K562 (cell line): Measurements from ENCODE around the gene ST6GALNAC3. TPM values are rescaled to one million over a fixed set of nuclear protein-coding genes. Genes with fewer than 3 reads are reported as not detected.

Experiments
- ATAC-seq: fragments of 200-7000 bp; cut with Tn5 transposase; 3 replicates; pipeline ENCODE4 v1.9.1; 2020; ENCODE audit warnings: moderate library complexity
- BruUV-seq: library from RNA; stranded (reverse); fragments of 400-500 nt; replicated peaks from 2 replicates; lab custom pipeline; 2021; lab: Mats Ljungman, UMichigan
- CTCF ChIA-PET: fragments of 300-600 bp; formaldehyde crosslinking; extraction: SDS; loops from one replicate; lab custom pipeline; 2021; ENCODE audit warnings: low intra/inter-chr PET ratio; lab: Yijun Ruan, JAX
- POLR2A ChIA-PET: fragments of 300-600, 350-650 bp; sonication (Branson Sonifier 250); formaldehyde crosslinking; extraction: SDS; loops from one replicate; lab custom pipeline; 2021; ENCODE audit warnings: antibody characterized with exemption, inconsistent platforms; lab: Yijun Ruan, JAX
- DNase-seq, 4 experiments: peaks; one replicate each; pipeline versions ENCODE4 v3.0.0 to v3.0.0-alpha.2; 2011 to 2018; ENCODE audit warnings: low spot score in 3 of 4, mixed read lengths in 3 of 4; ENCODE audit errors: extremely low read depth in 1 of 4
- FAIRE-seq: peaks from 2 replicates; lab custom pipeline; 2011; peaks lifted over from hg19 to GRCh38; lab: Jason Lieb, UNC
- H2AFZ ChIP-seq: 2 replicates; pipeline ENCODE4 v1.6.0; 2011; ENCODE audit warnings: low read depth, low read length, control low read depth, inconsistent platforms
- H3K27ac ChIP-seq: fragments of 200-600 bp; 3 replicates; pipeline ENCODE4 v1.8.0; 2011; ENCODE audit warnings: low read depth, mild to moderate bottlenecking, control low read depth, inconsistent platforms, low read length, moderate library complexity, mixed read lengths; ENCODE audit errors: extremely low read depth
- H3K27me3 ChIP-seq, 2 experiments: fragments of 300-600 bp in 1 of 2; 2 replicates in 1 of 2; 3 replicates in 1 of 2; pipeline versions ENCODE4 v1.6.0 to v1.8.0; 2011; ENCODE audit warnings: inconsistent platforms in 2 of 2, low read length in 2 of 2, mild to moderate bottlenecking in 1 of 2, mixed read lengths in 1 of 2, moderate library complexity in 1 of 2; ENCODE audit not compliant: control insufficient read depth in 2 of 2, insufficient read depth in 2 of 2
- H3K36me3 ChIP-seq: fragments of 300-600 bp; 3 replicates; pipeline ENCODE4 v1.8.0; 2011; ENCODE audit warnings: mild to moderate bottlenecking, low read length, inconsistent platforms; ENCODE audit not compliant: control insufficient read depth, insufficient read depth
- H3K4me1 ChIP-seq, 2 experiments: fragments of 200-600 bp in 1 of 2; replicated peaks in 1 of 2; 2 replicates in 1 of 2; 3 replicates in 1 of 2; pipeline versions ENCODE4 v1.5.1 to v1.8.0; 2011; ENCODE audit warnings: inconsistent platforms in 2 of 2, low read length in 2 of 2, mild to moderate bottlenecking in 1 of 2, mixed read lengths in 1 of 2, moderate library complexity in 1 of 2; ENCODE audit not compliant: control insufficient read depth in 2 of 2, insufficient read depth in 2 of 2
- H3K4me2 ChIP-seq: 2 replicates; pipeline ENCODE4 v1.6.1; 2011; ENCODE audit warnings: low read length, control low read depth, inconsistent platforms, mixed read lengths; ENCODE audit not compliant: insufficient read depth
- H3K4me3 ChIP-seq: fragments of 200-600 bp; sonication (generic), shearing (Covaris generic); 2 replicates; pipeline ENCODE4 v1.5.1; 2016; ENCODE audit warnings: control low read depth, inconsistent platforms
- H3K79me2 ChIP-seq: fragments of 200-600 bp; 3 replicates; pipeline ENCODE4 v1.8.0; 2011; ENCODE audit warnings: low read length, inconsistent platforms; ENCODE audit not compliant: control insufficient read depth, insufficient read depth
- H3K9ac ChIP-seq, 2 experiments: 2 replicates each; pipeline versions ENCODE4 v1.6.0 to v1.6.1; 2011; ENCODE audit warnings: low read depth in 2 of 2, low read length in 2 of 2, control low read depth in 1 of 2, inconsistent platforms in 1 of 2, mild to moderate bottlenecking in 1 of 2, mixed read lengths in 1 of 2; ENCODE audit not compliant: insufficient read depth in 1 of 2
- H3K9me1 ChIP-seq: one replicate; pipeline ENCODE4 v1.6.0; 2011; ENCODE audit warnings: inconsistent platforms, mild to moderate bottlenecking, low read length, moderate library complexity; ENCODE audit not compliant: control insufficient read depth, insufficient read depth
- H3K9me3 ChIP-seq: replicated peaks from 2 replicates; pipeline ENCODE4 v1.5.1; 2011; ENCODE audit warnings: low read depth, low read length, inconsistent platforms; ENCODE audit not compliant: control insufficient read depth, insufficient read depth
- H4K20me1 ChIP-seq: replicated peaks from 2 replicates; pipeline ENCODE4 v1.6.1; 2011; ENCODE audit warnings: low read length, inconsistent platforms, mixed read lengths; ENCODE audit not compliant: control insufficient read depth, insufficient read depth
- ATF3 ChIP-seq, 2 experiments: fragments of 450-650 bp in 1 of 2; sonication (generic) in 1 of 2; formaldehyde crosslinking in 1 of 2; IDR thresholded peaks in 1 of 2; conservative IDR thresholded peaks in 1 of 2; 2 replicates each; pipeline versions ENCODE4 v1.6.1 to v1.8.1; 2016 to 2023; ENCODE audit warnings: mild to moderate bottlenecking in 2 of 2, moderate library complexity in 2 of 2, inconsistent platforms in 1 of 2, missing genetic modification reagents in 1 of 2
- CREB1 ChIP-seq, 2 experiments: sonication (generic) in 1 of 2; formaldehyde crosslinking in 1 of 2; IDR thresholded peaks; 2 replicates each; pipeline versions ENCODE4 v1.6.1 to v1.8.0; 2012 to 2022; ENCODE audit warnings: inconsistent platforms in 1 of 2, mild to moderate bottlenecking in 1 of 2, missing genetic modification reagents in 1 of 2, moderate library complexity in 1 of 2
- HNRNPLL ChIP-seq: fragments of 200-400 bp; formaldehyde crosslinking; IDR thresholded peaks from 2 replicates; pipeline ENCODE4 v1.6.1; 2017; ENCODE audit warnings: low read length, low read depth, mild to moderate bottlenecking; ENCODE audit not compliant: poor library complexity, severe bottlenecking
- KDM4B ChIP-seq, 2 experiments: fragments of 450-650 bp in 1 of 2; sonication (generic) in 1 of 2; IDR thresholded peaks; 2 replicates each; pipeline ENCODE4 v1.6.1; 2016 to 2017; ENCODE audit warnings: borderline replicate concordance in 2 of 2, antibody characterized with exemption in 1 of 2, low read depth in 1 of 2, mild to moderate bottlenecking in 1 of 2
- NCOA6 ChIP-seq: fragments of 450-650 bp; IDR thresholded peaks from 2 replicates; pipeline ENCODE4 v1.6.1; 2017; ENCODE audit warnings: mild to moderate bottlenecking
- PBX2 ChIP-seq, 2 experiments: IDR thresholded peaks in 1 of 2; conservative IDR thresholded peaks in 1 of 2; 2 replicates each; pipeline ENCODE4 v1.6.1; 2016; ENCODE audit warnings: low read depth in 2 of 2, mild to moderate bottlenecking in 1 of 2, missing compliant biosample characterization in 1 of 2, missing genetic modification characterization in 1 of 2, moderate library complexity in 1 of 2
- SMAD3 ChIP-seq: fragments of 450-650 bp; formaldehyde crosslinking; conservative IDR thresholded peaks from 2 replicates; pipeline ENCODE4 v1.4.0; 2020; ENCODE audit warnings: mild to moderate bottlenecking
- TFE3 ChIP-seq: fragments of 450-650 bp; formaldehyde crosslinking; IDR thresholded peaks from 2 replicates; pipeline ENCODE4 v1.4.0; 2020; ENCODE audit warnings: mild to moderate bottlenecking, mixed read lengths
- XRCC4 ChIP-seq: IDR thresholded peaks from one replicate; pipeline ENCODE4 v1.6.1; 2011; ENCODE audit not compliant: insufficient read depth, insufficient read length; ENCODE audit errors: extremely low read depth
- ZBTB7A ChIP-seq: IDR thresholded peaks from 2 replicates; pipeline ENCODE4 v1.6.1; 2011; ENCODE audit warnings: low read depth, mild to moderate bottlenecking, low read length, moderate library complexity, borderline replicate concordance; ENCODE audit not compliant: control insufficient read depth
- ZNF174 ChIP-seq: fragments of 250-450 bp; sonication (Bioruptor Pico); IDR thresholded peaks from 2 replicates; pipeline ENCODE4 v1.4.0; 2020; ENCODE audit warnings: mild to moderate bottlenecking
- WGBS: fragments of 100-300 bp; shearing (Covaris generic); methylation state at CpG from one replicate; pipeline ENCODE4 v1.1.6; 2016; ENCODE audit warnings: low coverage, mixed read lengths; ENCODE audit not compliant: insufficient coverage; ENCODE audit errors: missing lambda C conversion rate; 5-methylcytosine and 5-hydroxymethylcytosine counted together
- in situ Hi-C: fragments of 300-500 bp; cut with MboI; formaldehyde crosslinking; loops from 4 replicates; pipeline ENCODE4 v1.15.0; 2018; ENCODE audit warnings: inconsistent platforms, mixed read lengths
- intact Hi-C: fragments of 100-400 bp; cut with micrococcal nuclease; formaldehyde crosslinking; loops from 2 replicates; pipeline ENCODE4 v1.14.2; 2022
- polyA plus RNA-seq, 8 experiments: library from polyadenylated mRNA; depleted of rRNA in 4 of 8; stranded (reverse) in 5 of 8; unstranded in 3 of 8; fragments of >200 nt; fragmentation: Nextera tagmentation in 2 of 8; fragmentation: Illumina TruSeq in 1 of 8; extraction: Ambion mirVana in 2 of 8; extraction: Trizol in 1 of 8; gene quantifications; 2 replicates each; pipeline versions ENCODE4 v1.2.1 to v1.2.3, GENCODE V29; 2011 to 2014; ENCODE audit warnings: inconsistent platforms in 1 of 8, missing spikeins in 1 of 8
- total RNA-seq, 7 experiments: library from RNA; depleted of rRNA in 6 of 7; stranded (reverse); fragments of >200 nt in 6 of 7; fragmentation: Illumina TruSeq in 2 of 7; extraction: Trizol in 2 of 7; gene quantifications; 2 replicates each; pipeline versions ENCODE4 v1.2.1 to v1.2.3, GENCODE V29; 2011 to 2021; ENCODE audit warnings: low replicate concordance in 1 of 7

The ST6GALNAC3 gene
- total and polyA plus RNA-seq, 9 of the 15 experiments (the other 6 are each of a cell fraction or from before 2014, with no cell fraction given): 0.04 to 0.29 (median 0.18) TPM; not detected in 6

DNA sequence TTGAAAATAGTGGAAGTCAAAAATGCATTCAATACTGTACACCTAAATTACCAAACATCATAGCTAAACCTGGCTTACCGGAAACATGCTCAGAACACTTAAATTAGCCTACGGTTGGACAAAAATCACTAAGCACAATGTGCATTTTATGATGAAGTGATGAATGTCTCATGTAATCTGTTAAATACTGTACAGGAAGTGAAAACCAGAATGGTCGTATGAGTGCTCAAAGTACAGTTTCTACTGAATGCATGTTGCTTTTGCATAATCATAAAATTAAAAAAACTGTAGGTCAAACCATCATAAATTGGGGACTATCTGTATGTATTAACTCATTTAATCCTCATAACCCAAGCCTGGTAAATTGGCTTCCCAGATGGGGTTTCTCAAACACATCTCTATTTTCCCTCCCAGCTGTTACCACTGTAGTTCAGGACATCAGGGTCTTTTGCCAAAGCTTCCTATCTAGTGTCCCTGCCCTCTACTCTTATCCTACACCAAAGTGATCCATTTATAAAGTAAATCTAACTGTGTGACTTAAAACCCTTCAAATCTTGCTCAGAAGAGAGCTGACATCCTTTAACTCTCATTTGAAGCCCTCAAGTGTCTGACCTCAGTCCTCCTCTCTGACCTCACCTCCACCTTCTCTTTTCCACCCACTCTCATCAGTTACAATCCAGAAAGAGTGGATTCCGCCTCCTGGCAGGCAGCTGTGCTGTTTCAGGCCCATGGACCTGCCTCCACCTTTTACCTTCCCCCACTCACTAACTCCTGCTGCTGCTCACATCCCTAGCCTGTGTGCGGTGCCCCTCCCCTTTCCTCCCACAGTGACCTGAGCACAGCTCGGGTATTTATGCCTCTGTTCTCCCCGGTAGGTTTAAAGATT is 436.4 kb downstream of the ST6GALNAC3 start (continued):
- TF ChIP-seq XRCC4 (no peak), NCOA6 (no peak), ATF3 (IDR thresholded peaks at IDR 0.05) (no peak), ATF3 (CRISPR knock-in tag; conservative IDR thresholded peaks at IDR 0.05) (no peak), ZNF174 (CRISPR knock-in tag) (no peak)
- TF ChIP-seq, all 486 proteins: peak for 0

GRCh38 chr1:76511558-76512179 is 437.1 kb downstream of the ST6GALNAC3 start:
- 0 out of 2 replicates have a peak, but pooled peaks cover 2% of the 10 kb centered on the region for H3K9me3 ChIP-seq
- under 1% methylated on average over 5 of the region's 5 CpGs for WGBS
- H4K20me1 ChIP-seq: no peaks in the 10 kb centered on the region
- no peaks in the 10 kb centered on the region for H3K79me2 ChIP-seq
- no TSS peak for BruUV-seq
- no peak overlapping the region for H3K9ac ChIP-seq
- no peaks in the 10 kb centered on the region for H3K9me1 ChIP-seq
- no peak overlapping the region for H3K27ac ChIP-seq
- DNase-seq: no peak
- ChIA-PET POLR2A (no interaction called here), CTCF (no interaction called here)
- intact Hi-C loops (no loop called here), in situ Hi-C loops (no loop called here)
- no peaks in the 10 kb centered on the region for H3K4me1 ChIP-seq
- no peaks in the 10 kb centered on the region for H3K27me3 ChIP-seq
- no peak for ATAC-seq
- H3K4me3 ChIP-seq: no peak overlapping the region
- no peak for FAIRE-seq
- no peak overlapping the region for H2AFZ ChIP-seq
- no peaks in the 10 kb centered on the region for H3K36me3 ChIP-seq
- no peak overlapping the region for H3K4me2 ChIP-seq
- TF ChIP-seq CREB1 (IDR thresholded peaks at IDR 0.05): no peak
- no peak for TF ChIP-seq CREB1 (CRISPR knock-in tag; IDR thresholded peaks at IDR 0.05)
- TF ChIP-seq HNRNPLL: no peak
- TF ChIP-seq KDM4B (IDR thresholded peaks at IDR 0.05; ENCODE audit: borderline replicate concordance in 2 of 2, low read depth in 1 of 2): no peak
- TF ChIP-seq TFE3: peak; percentile 39
- no peak for TF ChIP-seq SMAD3 (CRISPR knock-in tag)
- no peak for TF ChIP-seq PBX2 (CRISPR knock-in tag; IDR thresholded peaks at IDR 0.05; ENCODE audit: low read depth)
- no peak for TF ChIP-seq PBX2 (tag; conservative IDR thresholded peaks at IDR 0.05; ENCODE audit: low read depth)
- no peak for TF ChIP-seq ZBTB7A
